Measurements from ENCODE around the gene GRIK2.
"Not testable (repeated sequence)": the region's sequence is repeated elsewhere in the genome, so short reads cannot be mapped to it uniquely, and the experiment has no call there.

Gene GRIK2

GRCh38 chr6:101543796-101544195, 150.3 kb downstream of the GRIK2 start:
- no peak for DNase-seq

DNA sequence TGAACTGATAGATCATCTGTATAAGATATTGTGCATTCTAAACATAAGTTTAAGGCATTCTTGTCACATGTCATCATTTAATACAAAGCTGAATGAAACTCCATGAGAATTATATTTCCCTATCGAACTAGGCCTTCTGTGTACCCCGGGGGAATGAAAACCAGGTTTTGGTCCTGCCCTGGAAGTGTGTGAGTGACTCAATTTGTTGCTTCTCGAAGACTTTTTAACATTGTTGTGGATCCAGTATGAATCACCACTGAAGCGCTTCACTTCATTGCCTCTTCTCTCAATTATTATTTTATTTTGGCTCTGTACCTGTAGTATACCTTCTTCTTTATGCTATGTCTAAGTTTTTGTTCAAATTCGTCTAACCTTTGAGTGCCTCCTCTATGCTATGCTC, 150.8 kb downstream of the GRIK2 start:
- no peak for DNase-seq

GRCh38 chr6:101545191-101545590, 151.7 kb downstream of the GRIK2 start:
- DNase-seq = no peak

DNA sequence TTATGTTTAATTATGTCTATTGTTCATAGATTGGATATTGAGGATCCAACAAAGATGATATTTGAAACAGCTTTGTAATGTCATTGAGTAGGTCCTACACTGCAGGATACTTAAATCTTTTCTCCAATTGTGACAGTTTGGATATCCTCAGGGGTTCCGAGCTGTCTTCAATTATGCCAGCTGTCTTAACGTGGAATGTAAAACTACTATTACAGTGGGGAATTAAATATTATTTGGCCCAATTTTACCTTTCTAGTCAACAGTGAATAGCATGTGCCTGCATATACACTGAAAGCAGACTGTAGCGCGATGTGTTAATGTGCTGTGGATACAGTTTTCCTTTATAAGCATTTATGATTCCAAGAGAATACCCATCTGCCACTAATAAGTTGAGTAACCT, 156.9 kb downstream of the GRIK2 start:
- no peak for DNase-seq

- DNase-seq = no peak
These were observed 160.7 kb downstream of the GRIK2 start for GRCh38 chr6:101554231-101554630.

- no peak for DNase-seq
These were observed 165.2 kb downstream of the GRIK2 start for GRCh38 chr6:101558712-101559111.

GRCh38 chr6:101572627-101573026, 179.1 kb downstream of the GRIK2 start:
- DNase-seq = no peak

GRCh38 chr6:101577091-101577490, 183.6 kb downstream of the GRIK2 start:
- DNase-seq = no peak

GRCh38 chr6:101578306-101578705, 184.8 kb downstream of the GRIK2 start:
- no peak for DNase-seq

DNA sequence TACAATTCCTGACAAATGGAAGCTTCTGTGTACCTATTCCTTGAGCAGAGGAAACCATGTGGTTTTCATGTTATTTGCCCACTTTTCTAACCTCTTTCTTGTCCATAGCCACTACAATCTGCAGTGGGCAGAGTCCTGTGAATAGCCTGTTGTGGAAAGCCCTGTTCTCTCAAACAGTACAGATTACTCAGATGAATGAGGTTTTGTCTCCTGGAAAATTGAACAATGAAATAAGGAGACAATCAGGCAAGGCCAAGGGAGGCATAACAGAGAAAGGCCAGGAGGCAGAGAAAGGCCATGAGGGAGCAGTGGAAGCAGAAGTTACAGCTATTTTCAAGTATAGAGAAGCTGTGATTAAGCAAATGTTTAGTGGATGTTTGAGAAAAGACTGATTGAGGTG, 189.3 kb downstream of the GRIK2 start:
- DNase-seq = no peak

DNA sequence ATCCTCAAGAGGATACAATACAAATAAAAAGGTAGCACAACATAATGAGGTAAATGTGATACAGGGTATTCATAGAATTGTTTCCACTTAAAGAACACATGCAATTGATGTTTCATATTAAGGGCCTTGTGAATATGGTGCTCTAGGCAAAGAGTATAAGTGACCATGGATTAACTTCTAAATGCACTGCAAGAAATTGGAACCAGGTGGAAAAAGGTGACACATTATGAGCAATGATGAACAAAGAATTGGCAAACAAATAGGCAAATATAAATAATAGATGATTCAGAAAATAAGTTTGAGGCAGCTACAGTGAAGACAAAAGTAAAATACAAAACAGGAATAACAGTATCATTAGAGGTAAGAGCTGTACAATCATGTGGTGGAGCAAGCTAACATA, 192.0 kb downstream of the GRIK2 start:
- DNase-seq = no peak

GRCh38 chr6:101588343-101588742, 194.8 kb downstream of the GRIK2 start:
- no peak for DNase-seq

- DNase-seq = no peak
These were observed 201.8 kb downstream of the GRIK2 start for GRCh38 chr6:101595276-101595675.

DNA sequence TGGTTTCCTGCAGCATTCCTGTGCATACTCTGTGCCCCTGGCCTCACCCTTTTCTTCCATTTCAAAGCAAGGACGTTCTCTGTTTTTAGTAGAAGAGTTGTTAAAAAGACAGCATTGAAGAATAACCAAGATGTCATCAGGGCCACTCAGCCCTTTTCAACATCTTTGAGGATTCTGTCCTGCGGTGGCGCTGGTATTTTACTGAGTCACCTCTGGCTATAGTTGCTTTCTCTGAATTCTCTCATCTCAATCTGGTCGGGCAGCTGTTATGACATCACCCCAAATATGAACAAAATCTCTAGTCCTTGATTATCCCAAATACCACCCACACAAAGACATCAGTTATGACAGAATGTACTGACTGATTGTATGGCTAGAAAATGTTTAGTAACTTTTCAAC, 204.2 kb downstream of the GRIK2 start:
- DNase-seq = no peak

- no peak for DNase-seq
These were observed 211.9 kb downstream of the GRIK2 start for GRCh38 chr6:101605426-101605825.

GRCh38 chr6:101605874-101606273, 212.4 kb downstream of the GRIK2 start:
- DNase-seq = no peak

DNA sequence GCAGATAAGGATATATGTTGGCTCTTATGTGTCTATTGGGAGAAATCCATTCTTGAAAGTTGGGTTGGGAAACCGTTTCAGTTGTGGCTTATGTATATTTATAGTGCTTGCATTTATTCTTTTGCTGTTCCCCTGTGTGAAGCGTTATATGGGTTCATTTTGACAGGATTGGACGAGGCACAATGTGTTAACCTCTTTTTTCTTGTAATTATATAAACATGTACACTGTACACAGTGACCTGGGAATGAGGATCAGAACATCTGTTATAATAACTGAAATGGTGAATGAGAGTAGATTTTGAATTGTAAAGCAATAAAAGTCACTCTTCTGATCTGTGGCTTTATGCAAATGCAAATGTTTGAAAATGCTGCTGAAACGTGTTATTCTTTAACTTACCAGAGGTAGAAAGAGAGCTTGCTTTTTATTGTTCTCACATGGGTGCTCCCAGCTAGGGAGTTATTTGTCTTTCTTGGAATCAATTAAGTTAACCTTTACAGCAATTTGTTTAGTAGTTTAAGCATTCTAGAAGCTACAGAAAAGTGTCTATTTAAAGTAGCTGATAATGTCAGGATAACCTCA, 213.7 kb downstream of the GRIK2 start:
- no peak for DNase-seq

DNA sequence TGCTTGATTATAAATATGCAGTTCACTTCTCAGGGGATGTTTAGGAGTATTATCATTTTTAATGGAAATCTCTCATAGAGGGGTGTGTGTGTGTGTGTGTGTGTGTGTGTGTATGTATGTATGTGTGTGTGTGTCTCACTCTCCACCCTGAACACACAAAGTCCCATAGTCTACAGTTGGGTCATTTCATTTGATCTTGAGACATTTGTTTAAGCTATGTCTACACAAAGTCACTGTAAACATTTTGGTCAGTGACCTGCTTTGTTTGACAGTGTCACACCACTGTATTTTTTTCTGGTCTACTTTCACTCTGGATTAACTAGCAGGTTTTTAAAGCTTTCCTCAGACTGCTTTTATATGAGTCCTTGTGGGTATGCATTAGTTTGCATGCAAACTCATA, 215.2 kb downstream of the GRIK2 start:
- no peak for DNase-seq

DNA sequence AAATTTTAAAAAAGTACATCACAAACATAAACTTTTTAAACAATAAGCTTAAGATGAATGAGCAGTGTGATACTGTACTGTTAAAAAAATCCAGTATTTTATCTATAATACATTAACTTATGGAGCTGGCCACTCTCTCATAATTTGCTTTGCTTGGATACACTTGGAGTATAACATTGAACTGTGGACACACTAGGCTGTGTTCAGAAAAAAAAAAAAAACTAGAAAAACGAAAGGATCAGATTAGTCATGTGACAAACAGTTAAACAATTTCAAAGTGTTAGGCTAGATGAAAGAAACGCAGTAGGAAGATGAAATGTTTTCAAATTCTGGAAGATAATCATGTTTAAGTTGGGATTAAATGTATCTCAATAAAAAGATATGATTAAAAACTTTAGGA, 220.0 kb downstream of the GRIK2 start:
- DNase-seq = no peak

DNA sequence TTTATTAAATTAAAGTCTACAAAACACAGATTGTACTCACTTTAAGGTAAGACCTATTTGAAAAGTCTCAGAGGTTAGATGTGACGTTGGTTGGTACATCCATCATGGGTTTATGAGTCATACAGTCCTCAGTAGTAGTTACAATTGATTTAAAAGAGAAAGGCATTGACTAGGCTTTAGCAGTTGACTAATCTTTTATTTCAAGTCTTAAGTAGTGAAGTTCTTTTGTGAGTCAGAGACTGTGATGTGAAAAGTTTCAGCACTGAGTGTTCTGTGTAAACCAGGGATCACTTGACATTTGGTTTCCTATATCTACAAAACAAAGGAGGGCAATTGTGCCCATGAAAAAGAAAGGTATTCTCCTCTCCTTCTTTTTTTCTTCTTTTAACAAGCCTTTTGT, 221.3 kb downstream of the GRIK2 start:
- DNase-seq = no peak

- DNase-seq = no peak
These were observed 232.8 kb downstream of the GRIK2 start for GRCh38 chr6:101626269-101626668.

- no peak for DNase-seq
These were observed 237.4 kb downstream of the GRIK2 start for GRCh38 chr6:101630941-101631340.

- DNase-seq = no peak
These were observed 239.6 kb downstream of the GRIK2 start for GRCh38 chr6:101633081-101633480.

DNA sequence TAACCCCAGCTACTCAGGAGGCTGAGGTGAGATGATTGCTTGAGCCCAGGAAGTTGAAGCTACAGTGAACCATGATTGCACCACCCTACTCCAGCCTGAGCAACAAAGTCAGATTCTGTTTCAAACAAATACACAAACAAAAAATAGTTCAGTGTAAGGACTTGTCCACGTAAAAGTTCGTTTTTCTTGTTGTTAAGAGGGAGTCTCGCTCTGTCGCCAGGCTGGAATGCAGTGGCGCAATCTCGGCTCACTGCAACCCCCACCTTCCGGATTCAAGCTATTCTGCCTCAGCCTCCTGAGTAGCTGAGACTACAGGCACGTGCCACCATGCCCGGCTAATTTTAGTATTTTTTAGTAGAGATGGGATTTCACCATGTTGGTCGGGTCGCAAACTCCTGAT, 245.4 kb downstream of the GRIK2 start:
- DNase-seq = not testable (repeated sequence)

DNA sequence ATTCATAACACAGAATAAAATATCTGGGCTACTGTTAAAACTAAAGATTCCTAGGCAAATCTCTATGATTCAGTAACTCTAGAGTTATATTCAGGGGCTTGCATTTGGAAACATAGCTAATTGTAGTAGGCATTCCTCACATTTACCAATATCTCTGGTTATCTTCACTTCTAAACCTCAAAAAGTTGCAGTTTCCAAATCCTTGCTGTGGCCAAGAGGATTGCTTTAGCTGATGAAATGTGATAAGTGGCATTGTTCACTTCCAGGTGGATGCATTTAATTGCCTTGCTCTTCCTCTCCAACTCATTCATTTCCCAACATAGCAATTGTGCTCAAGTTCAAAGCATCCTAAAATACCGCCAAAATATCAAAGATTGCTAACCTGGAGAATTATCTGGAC, 246.6 kb downstream of the GRIK2 start:
- DNase-seq = no peak

DNA sequence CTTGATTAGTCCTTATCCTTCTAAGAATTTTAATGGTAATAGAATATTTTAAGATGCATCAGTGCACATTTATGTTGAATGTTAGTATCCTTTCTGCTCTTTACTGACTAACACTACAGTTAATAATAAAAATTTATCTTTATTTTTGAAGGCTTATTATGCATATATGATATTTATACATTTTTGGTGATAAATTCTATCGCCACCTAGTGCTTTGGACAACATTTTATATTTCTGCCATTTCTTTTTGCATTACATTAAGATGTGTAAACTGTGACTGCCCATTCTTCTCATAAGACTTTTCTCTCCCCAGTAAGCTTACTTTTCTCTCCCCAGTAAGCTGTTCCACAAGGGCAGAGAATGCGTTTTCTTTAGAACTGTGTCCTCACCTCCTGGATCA, 252.3 kb downstream of the GRIK2 start:
- DNase-seq = no peak
